Activated CD4-positive, alpha-beta T cell treated with anti-CD3 and anti-CD28 coated beads for 4 hours (primary cell): Measurements from ENCODE around the gene BRS3.

Experiments used
- DNase-seq, 2 donors: peaks; one replicate each; pipeline ENCODE4 v3.0.0-alpha.2; 2020

The BRS3 gene

DNA sequence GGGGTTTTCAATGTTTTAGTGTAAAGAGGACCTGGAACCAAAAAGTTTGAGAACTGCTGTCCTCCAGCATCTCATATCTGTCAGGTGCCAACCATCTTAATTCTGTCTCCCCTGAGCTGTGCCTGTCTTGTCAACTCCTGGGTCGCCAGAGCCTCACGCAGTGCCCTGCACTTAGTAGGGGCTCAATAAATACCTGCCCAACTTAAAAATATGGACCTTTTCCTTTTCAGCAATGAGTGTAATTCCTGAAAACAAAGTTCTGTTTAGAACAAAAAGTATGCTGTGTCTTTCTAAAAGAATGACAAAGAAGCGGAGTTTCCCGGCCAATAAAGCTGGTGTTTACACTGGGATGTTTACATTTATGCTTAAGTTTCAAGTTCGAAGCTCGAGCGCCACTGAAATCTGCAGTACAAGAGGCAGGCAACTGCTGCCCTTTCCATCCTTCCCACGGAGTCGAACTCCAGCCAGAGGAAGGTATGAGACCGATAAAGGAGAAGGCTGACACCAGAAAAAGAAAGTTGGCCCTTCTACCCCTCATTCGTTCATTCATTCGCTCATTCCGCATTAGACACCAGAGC, 8.5 kb downstream of the BRS3 start:
- DNase-seq: no peak

DNA sequence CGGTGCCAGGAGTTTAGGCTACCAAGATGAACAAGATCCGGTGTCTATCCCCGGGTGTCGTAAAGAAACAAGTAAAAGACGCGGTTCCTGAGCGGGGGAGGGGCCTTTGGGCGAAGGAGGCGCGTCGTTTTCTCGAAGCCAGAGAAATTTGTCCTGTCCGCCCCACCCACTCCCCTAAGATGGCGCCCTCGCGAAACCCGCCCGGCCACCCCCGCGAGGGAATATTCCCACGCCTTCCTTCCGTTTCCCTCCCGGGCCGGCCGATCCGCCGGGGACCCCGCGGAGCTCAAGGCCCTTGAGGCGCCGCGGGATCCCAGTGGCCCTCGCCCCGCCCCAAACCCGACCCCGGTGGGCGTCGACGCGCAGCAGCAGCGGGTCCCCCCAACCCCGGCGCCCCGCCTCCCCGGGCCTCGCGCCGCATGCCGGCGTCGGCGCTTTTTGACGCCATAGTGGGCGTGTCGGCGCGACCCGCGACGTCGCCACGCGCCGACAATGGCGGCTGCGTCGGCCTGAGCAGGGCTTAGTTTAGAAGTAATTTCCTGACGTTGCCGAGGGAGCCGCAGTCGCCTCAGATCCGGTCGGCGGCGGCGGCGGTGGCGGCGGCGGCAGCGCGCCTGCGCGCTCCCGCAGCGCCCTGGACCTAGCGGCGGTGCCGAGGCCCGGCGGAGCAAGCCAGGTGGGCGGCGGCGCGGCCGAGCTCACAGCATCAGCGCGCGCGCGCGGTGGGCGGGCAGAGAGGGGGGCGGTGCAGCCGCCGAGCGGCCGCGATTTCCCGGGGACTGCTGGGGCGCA, 9.2 kb downstream of the BRS3 start:
- peak; percentile 82 to 84 for DNase-seq

DNA sequence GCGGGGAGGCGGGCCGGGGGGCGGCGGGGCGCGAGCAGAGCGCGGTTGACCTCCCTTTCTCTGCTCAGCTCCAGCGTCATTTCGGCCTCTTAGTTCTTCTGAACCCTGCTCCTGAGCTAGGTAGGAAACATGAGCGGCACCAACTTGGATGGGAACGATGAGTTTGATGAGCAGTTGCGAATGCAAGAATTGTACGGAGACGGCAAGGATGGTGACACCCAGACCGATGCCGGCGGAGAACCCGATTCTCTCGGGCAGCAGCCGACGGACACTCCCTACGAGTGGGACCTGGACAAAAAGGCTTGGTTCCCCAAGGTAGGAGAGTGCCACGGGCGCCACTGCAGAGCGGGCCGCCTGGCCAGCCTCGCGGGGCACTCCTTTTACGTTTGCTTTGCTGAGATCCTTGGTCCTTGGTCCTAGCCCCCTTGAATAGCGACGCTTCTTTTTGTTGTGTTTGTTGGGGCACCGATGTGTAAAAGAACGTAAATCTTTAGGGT, 9.9 kb downstream of the BRS3 start, which contains the start of gene HTATSF1:
Gene HTATSF1, plus strand, starts transcription at position 37 of the 497 bp plus-strand sequence. Its CDS starts 93 bp downstream, at position 130.
- no peak for DNase-seq

DNA sequence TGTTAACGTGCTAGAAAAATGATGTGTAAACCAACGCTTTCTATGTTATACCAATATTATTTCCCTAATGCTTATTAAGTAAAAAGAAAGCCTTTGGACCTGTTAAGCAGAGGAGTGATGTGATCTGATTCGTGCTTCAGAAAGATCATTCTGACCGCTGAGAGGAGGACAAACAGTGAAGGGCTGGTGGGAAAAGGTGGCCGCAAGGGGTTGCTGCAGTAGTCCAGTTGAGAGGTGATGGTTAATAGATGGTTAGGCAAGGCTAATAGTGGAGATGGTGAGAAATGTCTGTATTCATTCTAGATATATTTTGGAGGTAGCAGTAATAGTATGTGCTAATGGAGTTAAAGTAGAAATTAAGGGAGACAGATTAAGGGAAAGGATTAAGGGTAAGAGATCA, 31.3 kb downstream of the BRS3 start:
- no peak for DNase-seq

DNA sequence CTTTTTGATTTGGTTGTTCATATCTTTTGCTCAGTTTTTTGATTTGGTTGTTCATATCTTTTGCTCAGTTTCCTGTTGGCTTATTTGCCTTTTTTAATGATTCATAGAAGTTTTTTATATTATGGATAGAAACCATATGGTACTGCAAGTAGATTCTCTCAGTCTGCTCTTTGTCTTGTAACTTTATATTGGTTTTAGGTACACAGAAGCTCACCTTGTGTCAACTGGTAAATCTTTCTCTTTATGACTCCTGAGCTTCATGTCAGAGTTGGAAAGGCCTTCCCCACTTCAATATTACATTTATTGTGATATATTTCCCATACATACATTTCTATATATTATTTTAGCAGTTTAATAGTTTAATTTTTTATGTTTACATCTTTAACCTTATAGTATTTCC, 36.0 kb downstream of the BRS3 start:
- DNase-seq: no peak

DNA sequence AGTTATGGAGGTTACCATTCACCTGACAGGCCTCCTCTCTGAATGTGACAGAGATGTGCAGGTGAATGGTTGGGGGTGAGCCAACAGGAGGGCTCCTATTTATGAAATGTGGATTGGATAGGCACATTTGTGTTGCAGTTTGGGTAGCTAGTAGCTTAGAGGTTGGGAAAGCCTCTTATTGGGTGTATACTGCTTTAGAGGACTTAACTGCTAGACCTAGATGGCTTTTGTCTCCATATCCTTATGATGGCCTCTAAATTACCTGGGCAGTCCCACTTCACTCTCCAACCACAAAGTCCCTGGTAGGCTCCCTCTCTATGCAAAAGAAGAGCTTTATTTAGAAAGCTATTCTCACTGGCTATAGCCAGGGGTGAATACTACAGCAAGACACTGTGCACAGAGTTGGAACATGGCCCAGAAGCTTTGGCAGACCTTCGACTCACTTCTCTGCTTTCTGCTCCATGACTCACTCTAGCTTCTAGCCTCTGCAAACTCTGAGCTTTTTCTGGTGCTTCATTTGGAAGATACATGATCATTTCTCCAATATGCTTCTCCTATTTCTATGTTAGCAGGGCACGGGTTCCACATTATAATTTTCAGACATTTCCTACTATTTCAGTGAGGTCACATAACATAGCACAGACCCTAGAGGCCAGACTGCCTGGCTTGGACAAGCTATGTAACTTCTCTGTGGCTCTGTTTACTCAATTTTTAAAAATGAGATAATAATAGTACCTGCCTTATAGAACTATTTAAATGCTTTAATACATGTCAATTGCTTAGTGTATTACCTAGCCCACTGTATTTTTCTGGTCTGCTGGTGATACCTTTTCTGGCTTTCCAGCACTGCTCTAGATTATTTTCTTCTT, 38.2 kb downstream of the BRS3 start:
- DNase-seq: no peak

DNA sequence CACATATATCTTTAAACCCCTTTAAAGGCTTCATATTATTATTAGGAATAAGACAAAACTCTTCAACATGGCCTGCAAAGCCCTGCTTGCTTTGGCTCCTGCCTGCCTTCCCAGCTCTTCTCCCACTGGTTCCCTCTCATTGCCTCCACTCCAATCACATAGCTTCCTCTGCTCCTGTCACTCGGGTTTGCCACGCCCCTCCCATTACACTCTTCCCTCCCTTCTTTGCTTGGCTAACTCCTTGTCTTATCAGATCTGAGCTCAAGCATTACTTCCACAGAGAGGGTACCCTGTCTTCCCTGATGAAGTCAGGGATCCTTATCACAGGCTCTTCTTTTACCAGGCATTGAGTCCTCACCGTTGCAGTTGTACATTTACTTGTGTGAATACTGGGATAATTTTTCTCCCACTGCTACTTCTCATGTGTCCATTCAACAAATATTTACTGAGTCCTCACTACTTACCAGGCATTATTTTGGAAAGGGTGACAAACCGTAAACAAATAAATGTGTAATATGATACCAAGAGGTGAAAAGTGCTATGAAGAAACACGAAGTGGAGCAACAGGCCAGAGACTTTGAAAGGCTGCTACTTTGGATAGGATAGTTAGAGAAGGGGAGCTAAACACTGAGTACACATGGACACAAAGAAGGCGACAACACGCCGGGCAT, 41.0 kb downstream of the BRS3 start:
- no peak for DNase-seq

DNA sequence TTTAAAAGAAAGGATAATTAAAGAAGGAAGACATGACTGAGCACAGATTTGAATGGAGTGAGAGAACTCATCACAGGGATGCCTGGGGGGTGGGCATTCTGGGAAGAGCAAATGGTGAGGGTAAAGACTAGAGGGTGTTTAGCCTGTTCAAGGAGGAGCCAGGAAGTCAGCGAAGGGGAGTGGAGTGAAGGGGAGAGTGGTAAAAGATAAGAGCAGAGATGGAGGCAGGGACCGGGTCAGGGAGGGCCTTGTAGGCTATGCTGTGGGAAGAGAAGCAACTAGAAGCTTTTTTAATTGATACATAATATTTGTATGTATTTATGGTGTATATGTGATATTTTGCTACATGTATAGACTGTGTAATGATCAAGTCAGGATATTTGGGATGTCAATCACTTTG, 42.0 kb downstream of the BRS3 start:
- DNase-seq: no peak

DNA sequence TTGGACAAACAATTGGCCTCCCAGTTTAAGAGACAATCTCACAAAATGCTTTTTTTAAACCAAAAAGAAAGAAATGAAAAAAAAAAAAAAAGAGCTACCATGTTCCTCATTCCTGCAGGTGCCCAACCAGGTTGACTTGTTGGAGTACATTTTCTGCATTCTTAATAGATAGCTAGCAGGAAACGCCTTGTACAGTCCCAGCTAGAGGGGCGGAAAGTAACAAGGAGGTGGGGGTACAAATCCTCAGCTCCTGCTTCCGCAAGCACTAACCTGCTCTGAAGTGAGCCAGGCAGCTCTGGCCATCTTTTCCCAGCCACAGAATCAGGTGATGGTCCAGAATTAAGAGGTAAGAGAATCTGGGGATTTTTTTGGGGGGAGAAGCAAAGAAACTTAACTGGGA, 44.2 kb downstream of the BRS3 start, which contains the start of gene VGLL1:
Gene VGLL1, plus strand, starts transcription at position 265 of the 400 bp plus-strand sequence. CDS start 3,806 bp downstream, outside the sequence.
- DNase-seq: no peak

DNA sequence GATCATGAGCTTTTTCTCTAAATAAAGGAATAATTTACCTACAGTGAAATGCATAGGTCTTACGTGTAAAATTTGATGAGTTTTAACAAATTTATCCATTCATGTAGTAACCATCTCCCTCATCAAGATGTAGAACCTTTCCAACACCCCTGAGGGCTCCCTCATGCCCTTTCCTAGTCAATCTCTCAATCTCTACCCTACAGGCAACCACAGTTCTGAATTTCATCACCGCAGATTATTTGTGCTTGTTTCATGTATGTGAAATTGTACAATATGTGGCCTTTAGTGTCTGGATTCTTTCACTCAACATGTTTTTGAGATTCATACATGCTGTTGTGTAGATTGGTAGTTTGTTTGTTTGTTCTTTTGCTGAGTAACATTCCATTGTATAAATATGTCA, 46.4 kb downstream of the BRS3 start:
- no peak for DNase-seq

DNA sequence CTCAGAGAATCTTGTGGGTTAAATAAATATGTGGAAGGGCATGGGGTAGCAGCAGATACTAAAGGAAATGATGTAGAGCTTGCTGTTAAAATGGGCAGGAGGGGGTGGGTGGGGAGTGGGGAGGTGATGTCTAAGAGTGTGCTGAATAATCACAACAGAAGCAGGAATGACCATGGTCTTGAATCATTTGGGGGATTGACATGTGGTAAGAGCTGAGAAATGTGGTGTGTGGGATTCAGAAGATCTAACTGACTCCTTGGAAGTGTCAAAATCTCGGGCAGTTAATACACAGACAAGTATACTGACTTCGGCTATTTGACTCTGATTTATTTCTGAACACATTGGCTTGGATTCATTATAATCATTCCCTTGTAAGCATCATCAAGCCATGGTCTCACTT, 51.1 kb downstream of the BRS3 start:
- DNase-seq: no peak

DNA sequence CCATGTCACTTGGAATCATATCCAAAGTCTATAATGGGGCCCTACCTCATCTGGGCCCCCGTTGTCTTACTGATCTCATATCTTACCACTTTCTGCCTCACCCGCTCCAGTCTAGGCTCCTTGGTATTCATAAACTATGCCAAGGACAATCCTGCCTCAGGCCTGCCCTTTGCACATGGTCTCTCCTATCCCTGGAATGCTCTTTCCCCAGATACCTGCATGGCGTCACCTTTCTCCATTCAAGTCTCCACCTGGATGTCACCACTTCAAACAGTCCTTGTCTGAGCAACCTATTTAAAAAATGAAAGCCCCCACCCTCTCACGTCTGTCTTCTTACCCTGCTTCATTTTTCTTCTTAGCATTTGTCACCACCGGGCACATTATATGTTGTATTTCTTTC, 52.5 kb downstream of the BRS3 start:
- no peak for DNase-seq

DNA sequence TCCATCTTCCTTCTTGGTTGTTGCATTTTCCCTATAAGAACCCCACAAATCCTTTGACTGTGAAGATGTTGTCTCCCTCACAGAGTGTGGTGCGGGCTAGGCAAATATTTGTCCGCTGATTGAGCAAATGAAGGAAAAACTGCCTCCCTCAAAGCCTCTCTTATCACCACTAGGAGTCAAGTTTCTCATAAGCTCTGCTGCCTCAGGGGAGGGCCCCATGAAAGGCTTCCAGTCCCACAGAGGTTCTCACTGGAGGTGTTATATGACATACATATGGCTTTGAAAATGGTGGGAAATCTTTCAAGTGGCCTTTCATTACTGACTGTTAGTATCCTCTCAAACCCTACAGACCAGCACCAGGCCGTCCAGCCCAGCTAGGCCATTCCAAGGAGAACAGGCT, 53.5 kb downstream of the BRS3 start:
- DNase-seq: no peak

DNA sequence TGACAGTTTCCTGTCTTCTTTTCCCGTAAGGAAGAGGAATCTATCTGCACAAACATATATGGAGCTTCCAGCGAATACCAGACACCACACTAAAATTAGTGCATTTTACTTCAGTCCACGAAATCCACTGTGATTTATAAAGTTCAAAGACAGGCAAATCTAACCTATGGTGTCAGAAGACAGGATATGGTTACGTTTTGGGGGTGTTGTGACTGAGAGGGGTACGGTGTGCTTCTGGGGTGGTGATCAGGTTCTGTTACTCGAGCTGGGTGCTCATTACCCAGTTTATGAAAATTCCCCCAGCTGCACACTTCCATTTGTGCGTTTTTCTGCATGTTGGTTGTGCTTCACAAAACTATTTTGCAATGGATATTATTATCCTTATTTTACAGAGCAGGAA, 54.5 kb downstream of the BRS3 start:
- no peak for DNase-seq
